D721Med (cell line): ENCODE measurements around the gene TFCP2L1.
"Not testable (repeated sequence)": the region's sequence is repeated elsewhere in the genome, so short reads cannot be mapped to it uniquely, and the experiment has no call there.

Experiments
- DNase-seq: peaks from one replicate; pipeline ENCODE4 v3.0.0; 2011; ENCODE audit warnings: low spot score; ENCODE audit not compliant: insufficient read length
- FAIRE-seq: peaks from 2 replicates; lab custom pipeline; 2011; peaks lifted over from hg19 to GRCh38; lab: Jason Lieb, UNC
- TF ChIP-seq, protein P1 (sequence below): IDR thresholded peaks from 2 replicates; pipeline ENCODE4 v1.5.1; 2012; ENCODE audit warnings: mild to moderate bottlenecking, control low read depth; ENCODE audit not compliant: insufficient read depth; ENCODE audit errors: missing control alignments

TFCP2L1 gene, protein sequence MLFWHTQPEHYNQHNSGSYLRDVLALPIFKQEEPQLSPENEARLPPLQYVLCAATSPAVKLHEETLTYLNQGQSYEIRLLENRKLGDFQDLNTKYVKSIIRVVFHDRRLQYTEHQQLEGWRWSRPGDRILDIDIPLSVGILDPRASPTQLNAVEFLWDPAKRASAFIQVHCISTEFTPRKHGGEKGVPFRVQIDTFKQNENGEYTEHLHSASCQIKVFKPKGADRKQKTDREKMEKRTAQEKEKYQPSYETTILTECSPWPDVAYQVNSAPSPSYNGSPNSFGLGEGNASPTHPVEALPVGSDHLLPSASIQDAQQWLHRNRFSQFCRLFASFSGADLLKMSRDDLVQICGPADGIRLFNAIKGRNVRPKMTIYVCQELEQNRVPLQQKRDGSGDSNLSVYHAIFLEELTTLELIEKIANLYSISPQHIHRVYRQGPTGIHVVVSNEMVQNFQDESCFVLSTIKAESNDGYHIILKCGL

DNA sequence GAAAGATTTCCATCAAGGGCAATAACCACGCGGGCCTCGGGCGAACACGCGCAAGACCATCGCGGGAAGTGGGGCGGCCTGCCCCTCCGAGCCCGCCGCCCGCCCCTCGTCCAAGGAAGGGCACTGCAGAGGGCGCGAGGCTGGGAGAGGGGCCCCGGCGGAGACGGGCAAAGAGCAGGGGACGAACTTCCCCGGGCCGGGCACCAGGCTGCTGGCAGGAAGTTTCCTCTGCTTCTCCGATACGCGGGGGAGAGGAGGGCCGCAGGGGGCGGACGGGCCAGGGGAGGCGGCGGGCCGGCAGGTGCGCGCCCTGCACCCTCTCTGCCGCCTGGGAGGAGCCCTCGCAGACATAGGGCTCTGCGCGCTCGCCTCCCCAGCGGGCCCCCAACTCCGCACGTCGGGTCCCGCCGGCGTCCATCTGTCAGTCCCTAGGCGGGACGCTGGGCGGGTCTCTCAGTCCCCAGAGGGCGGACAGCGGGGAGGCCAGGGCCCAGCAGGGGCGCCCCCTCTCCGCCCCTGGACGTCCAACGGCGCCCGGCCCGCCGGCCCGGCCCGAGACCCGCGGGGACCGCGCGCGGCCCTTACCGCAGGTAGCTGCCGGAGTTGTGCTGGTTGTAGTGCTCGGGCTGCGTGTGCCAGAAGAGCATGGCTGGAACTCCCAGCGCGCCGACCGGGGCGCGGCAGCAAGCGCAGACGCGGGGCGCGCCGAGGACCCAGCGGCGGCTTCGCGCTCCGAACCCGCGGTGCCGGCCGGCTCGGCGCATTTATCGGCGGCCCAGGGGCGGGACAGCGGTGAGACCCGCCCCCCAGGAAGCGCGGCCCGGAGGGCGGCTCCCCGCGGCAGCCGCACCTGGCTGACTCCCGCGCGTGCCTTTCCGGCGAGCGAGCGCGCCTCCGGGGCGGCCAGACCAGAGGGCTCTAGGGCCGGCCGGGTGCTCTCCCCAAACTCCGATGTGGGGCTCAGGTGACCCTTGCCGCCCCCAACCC is at the start of gene TFCP2L1:
TFCP2L1 (minus strand) TSS at position 740 of the 987 bp plus-strand sequence; CDS start at position 647, 93 bp downstream.
- FAIRE-seq (no peak), DNase-seq (no peak)
- TF ChIP-seq, protein P1, sequence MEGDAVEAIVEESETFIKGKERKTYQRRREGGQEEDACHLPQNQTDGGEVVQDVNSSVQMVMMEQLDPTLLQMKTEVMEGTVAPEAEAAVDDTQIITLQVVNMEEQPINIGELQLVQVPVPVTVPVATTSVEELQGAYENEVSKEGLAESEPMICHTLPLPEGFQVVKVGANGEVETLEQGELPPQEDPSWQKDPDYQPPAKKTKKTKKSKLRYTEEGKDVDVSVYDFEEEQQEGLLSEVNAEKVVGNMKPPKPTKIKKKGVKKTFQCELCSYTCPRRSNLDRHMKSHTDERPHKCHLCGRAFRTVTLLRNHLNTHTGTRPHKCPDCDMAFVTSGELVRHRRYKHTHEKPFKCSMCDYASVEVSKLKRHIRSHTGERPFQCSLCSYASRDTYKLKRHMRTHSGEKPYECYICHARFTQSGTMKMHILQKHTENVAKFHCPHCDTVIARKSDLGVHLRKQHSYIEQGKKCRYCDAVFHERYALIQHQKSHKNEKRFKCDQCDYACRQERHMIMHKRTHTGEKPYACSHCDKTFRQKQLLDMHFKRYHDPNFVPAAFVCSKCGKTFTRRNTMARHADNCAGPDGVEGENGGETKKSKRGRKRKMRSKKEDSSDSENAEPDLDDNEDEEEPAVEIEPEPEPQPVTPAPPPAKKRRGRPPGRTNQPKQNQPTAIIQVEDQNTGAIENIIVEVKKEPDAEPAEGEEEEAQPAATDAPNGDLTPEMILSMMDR, result no peak

DNA sequence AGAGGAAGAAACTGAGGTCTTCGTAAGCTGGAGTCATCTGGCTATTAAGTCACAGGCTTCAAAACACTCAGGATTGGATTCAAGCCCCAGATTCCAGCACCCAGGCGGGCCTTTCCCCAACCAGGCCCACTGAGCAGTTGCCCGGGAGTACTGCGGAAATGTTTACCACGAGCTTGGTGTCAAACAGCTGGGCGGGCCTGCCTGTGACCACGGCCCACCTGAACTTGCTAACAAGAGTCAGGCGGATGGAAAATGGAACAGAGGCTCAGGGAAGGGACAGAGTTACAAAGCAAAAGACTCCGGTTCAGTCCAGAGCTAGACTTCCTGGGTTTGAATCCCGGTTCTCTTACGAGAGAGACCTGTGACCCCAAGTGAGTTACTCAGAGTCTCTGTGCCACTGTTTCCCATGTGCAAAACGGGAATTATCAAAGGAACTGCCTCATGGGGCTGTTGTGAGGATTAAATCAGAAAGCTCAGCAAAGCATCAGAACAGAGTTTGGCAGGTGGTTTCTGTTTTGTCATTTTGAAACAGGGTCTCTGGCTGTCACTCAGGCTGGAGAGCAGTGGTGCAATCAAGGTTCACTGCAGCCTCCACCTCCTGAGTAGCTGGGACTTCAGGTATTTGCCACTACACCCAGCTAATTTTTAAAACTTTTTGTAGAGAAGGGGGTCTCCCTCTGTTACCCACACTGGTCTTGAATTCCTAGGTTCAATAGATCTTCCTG is 49.0 kb upstream of the TFCP2L1 start:
- TF ChIP-seq, protein P1, result no peak
- DNase-seq (no peak), FAIRE-seq (no peak)

DNA sequence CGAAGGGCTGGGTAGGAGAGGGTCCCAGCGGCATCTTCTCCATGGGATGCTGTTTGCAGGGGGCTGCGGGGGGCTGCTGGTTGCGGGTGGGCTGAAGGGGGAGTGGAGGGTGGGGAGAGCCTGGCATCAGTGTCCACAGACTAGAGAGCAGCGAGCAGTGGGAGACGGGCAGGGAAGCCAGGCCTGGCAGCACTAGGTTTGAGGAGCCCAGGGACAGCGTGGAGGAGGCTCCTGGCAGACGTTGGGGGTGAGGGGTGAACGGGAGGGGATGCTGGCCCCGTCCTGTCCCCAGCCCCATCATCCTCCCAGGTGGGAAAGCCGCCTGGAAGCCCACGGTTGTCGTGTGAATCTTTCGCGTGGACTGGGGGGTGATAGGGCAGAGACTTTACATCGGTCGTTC is 48.2 kb upstream of the TFCP2L1 start:
- TF ChIP-seq, protein P1, result no peak
- FAIRE-seq (no peak), DNase-seq (no peak)

DNA sequence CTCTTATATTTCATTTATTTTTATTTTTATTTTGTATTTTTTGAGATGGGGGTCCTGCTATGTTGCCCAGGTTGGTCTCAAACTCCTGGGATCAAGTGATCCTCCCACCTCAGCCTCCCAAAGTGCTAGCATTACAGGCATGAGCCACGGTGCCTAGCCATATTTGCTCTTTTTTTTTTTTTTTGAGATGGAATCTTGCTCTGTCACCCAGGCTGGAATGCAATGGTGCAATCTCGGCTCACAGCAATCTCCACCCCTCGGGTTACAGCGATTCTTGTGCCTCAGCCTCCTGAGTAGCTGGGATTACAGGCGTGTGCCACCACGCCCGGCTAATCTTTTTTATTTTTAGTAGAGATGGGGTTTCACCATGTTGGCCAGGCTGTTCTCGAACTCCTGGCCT is 46.3 kb upstream of the TFCP2L1 start:
- not testable (repeated sequence) for DNase-seq, FAIRE-seq

DNA sequence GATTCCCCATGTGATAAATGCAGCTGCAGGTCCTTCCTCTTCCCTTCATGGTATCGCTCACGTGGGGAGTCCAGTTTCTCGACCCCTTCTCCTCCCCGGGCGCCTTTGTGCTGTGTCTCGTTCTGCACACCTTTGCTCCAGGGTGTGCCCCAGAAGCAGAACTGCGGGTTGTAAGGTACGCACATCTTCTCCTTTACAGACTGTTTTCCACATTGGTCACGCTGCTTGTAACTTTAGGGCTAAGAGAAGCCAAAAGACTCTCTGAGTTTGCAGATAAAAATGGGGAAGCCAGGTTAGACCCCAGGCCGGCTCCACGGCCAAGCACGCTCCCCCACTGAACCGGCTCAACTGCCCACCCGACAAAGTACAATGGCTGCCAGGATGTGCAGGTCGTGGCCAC is 45.9 kb upstream of the TFCP2L1 start:
- TF ChIP-seq, protein P1, result no peak
- FAIRE-seq (no peak), DNase-seq (no peak)

DNA sequence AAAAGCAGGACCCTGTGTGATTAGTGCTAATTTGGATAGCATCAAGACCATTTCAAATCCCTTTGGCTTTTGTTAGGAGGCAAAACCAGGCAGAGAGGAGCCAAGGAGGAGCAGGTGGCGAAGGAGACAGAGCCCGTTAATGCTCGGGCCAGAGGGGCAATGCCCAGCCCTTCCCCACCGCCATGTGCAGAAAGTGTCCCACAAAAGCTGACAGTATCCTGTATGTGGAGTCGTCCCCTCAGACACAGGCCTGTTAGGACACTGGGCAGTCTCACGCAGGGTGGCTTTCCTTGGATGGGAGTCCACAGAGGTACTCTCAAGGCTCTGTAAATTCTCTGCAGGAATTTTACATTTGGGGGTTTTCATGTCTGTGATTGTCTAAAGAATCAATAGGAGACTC is 44.8 kb upstream of the TFCP2L1 start:
- TF ChIP-seq, protein P1, result no peak
- FAIRE-seq (no peak), DNase-seq (no peak)

DNA sequence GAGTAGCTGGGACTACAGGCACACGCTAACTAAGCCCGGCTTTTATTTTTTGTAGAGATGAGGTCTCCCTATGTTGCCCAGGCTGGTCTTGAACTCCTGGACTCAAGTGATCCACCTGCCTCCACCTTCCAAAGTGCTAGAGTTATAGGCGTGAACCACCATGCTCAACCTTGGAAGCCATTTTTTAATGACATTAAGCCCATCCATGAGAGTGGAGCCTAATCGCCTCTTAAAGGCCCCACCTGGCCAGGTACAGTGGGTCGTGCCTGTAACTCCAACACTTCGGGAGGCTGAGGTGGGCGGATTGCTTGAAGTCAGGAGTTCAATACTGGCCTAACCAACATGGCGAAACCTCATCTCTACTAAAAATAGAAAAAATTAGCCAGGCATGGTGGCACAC is 41.6 kb upstream of the TFCP2L1 start:
- FAIRE-seq, result no peak
- TF ChIP-seq, protein P1, result no peak
- no peak for DNase-seq
